Measurements from ENCODE around the gene CREBL2.
"Not testable (repeated sequence)": the region's sequence is repeated elsewhere in the genome, so short reads cannot be mapped to it uniquely, and the experiment has no call there.

The CREBL2 gene

GRCh38 chr12:12641650-12642049 lies 30.0 kb downstream of the CREBL2 start:
- no peak for DNase-seq

GRCh38 chr12:12642916-12643315 lies 31.2 kb downstream of the CREBL2 start:
- DNase-seq, result no peak

- no peak for DNase-seq
These were observed 33.8 kb downstream of the CREBL2 start for GRCh38 chr12:12645485-12645884.

- not testable (repeated sequence) for DNase-seq
These were observed 34.3 kb downstream of the CREBL2 start for GRCh38 chr12:12645968-12646367.

- no peak for DNase-seq
These were observed 34.9 kb downstream of the CREBL2 start for GRCh38 chr12:12646483-12647072.

- no peak for DNase-seq
These were observed 36.6 kb downstream of the CREBL2 start for GRCh38 chr12:12648284-12648683.

GRCh38 chr12:12648951-12649650 lies 37.4 kb downstream of the CREBL2 start:
- no peak for DNase-seq

- no peak for DNase-seq
These were observed 40.1 kb downstream of the CREBL2 start for GRCh38 chr12:12651752-12652151.

GRCh38 chr12:12652704-12653103 lies 41.0 kb downstream of the CREBL2 start:
- DNase-seq, result not testable (repeated sequence)

GRCh38 chr12:12653922-12654321 lies 42.2 kb downstream of the CREBL2 start:
- no peak for DNase-seq

GRCh38 chr12:12654691-12655460 lies 43.2 kb downstream of the CREBL2 start:
- DNase-seq, result no peak

GRCh38 chr12:12660201-12660600 lies 48.5 kb downstream of the CREBL2 start:
- no peak for DNase-seq

GRCh38 chr12:12661086-12661856 lies 49.6 kb downstream of the CREBL2 start:
- no peak for DNase-seq

- no peak for DNase-seq
These were observed 52.1 kb downstream of the CREBL2 start for GRCh38 chr12:12663644-12664294.

GRCh38 chr12:12665194-12665593 lies 53.5 kb downstream of the CREBL2 start:
- no peak for DNase-seq

GRCh38 chr12:12668005-12668404 lies 56.3 kb downstream of the CREBL2 start:
- no peak for DNase-seq

- no peak for DNase-seq
These were observed 57.3 kb downstream of the CREBL2 start for GRCh38 chr12:12669020-12669419.

- no peak for DNase-seq
These were observed 60.4 kb downstream of the CREBL2 start for GRCh38 chr12:12671850-12672660.

- no peak for DNase-seq
These were observed 61.6 kb downstream of the CREBL2 start for GRCh38 chr12:12673296-12673695.

- DNase-seq, result no peak
These were observed 64.9 kb downstream of the CREBL2 start for GRCh38 chr12:12676605-12677004.

GRCh38 chr12:12681061-12681765 lies 69.5 kb downstream of the CREBL2 start:
- DNase-seq, result no peak

All from GDM1 (cell line).